Activated T-helper 17 cell treated with anti-CD3 and anti-CD28 coated beads, Interleukin-2, amount 50 U/mL, for 72 hours (primary cell): ENCODE measurements around the gene MIGA2. TPM values are rescaled to one million over a fixed set of nuclear protein-coding genes. Genes with fewer than 3 reads are reported as not detected.

Experiments
- ATAC-seq: fragments of 150-1000 bp; cut with Tn5 transposase; replicated peaks from 2 replicates; pipeline ENCODE4 v1.10.0; 2021; ENCODE audit warnings: mild to moderate bottlenecking, moderate library complexity
- H3K27ac Mint-ChIP-seq: one replicate; pipeline ENCODE4 v1.8.0; 2022; ENCODE audit warnings: mixed read lengths
- H3K27me3 Mint-ChIP-seq: one replicate; pipeline ENCODE4 v1.8.0; 2022; ENCODE audit warnings: mixed read lengths
- H3K36me3 Mint-ChIP-seq: one replicate; pipeline ENCODE4 v1.8.0; 2022; ENCODE audit warnings: low read depth, mild to moderate bottlenecking, mixed read lengths
- H3K4me1 Mint-ChIP-seq: one replicate; pipeline ENCODE4 v1.8.0; 2022; ENCODE audit warnings: mixed read lengths
- H3K4me3 Mint-ChIP-seq: one replicate; pipeline ENCODE4 v1.8.0; 2022; ENCODE audit warnings: mild to moderate bottlenecking, mixed read lengths
- H3K9me3 Mint-ChIP-seq: one replicate; pipeline ENCODE4 v1.8.0; 2022; ENCODE audit warnings: mixed read lengths
- total RNA-seq, 2 donors: library from RNA; stranded (reverse); gene quantifications; one replicate each; pipeline ENCODE4 v1.2.3, GENCODE V29; 2022

The MIGA2 gene
- total RNA-seq, 2 donors from 2014 or later, result 23.8 to 35.0 TPM

GRCh38 chr9:129113645-129114304 lies 77.3 kb downstream of the MIGA2 start:
- H3K27me3 Mint-ChIP-seq, result no peaks in the 10 kb centered on the region
- peaks cover 14% of the 10 kb centered on the region for H3K4me1 Mint-ChIP-seq
- ATAC-seq, result no peak
- no peak overlapping the region for H3K4me3 Mint-ChIP-seq
- H3K9me3 Mint-ChIP-seq, result no peaks in the 10 kb centered on the region
- H3K27ac Mint-ChIP-seq, result no peak overlapping the region
- peaks cover under 1% of the 10 kb centered on the region for H3K36me3 Mint-ChIP-seq

DNA sequence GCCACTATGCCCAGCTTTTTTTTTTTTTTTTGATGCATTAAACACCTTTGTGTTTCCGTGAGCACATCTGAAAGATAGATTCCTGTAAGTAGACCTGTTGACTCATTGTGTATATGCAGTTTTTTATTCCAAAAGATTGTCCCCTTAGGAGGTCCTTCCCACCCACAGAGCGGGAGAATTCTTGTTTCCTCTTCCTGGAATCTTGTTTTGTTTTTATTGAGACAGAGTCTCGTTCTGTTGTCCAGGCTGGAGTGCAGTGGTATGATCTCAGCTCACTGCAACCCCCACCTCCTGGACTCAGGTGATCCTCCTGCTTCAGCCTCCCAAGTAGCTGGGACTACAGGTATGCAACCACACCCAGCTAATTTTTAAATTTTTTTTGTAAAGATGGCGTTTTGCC lies 82.4 kb downstream of the MIGA2 start:
- Mint-ChIP-seq H3K27ac (no peak overlapping the region), H3K36me3 (peaks cover 47% of the 10 kb centered on the region), H3K27me3 (no peaks in the 10 kb centered on the region), H3K4me1 (peaks cover 5% of the 10 kb centered on the region), H3K9me3 (no peaks in the 10 kb centered on the region), H3K4me3 (no peak overlapping the region)
- ATAC-seq, result no peak

GRCh38 chr9:129121483-129121882 lies 85.1 kb downstream of the MIGA2 start:
- Mint-ChIP-seq H3K27me3 (no peaks in the 10 kb centered on the region), H3K4me3 (no peak overlapping the region), H3K9me3 (no peaks in the 10 kb centered on the region), H3K36me3 (peaks cover 69% of the 10 kb centered on the region), H3K27ac (peak overlapping the region; percentile 78), H3K4me1 (no peaks in the 10 kb centered on the region)
- no peak for ATAC-seq

Other genes with a start within 250 kb of the MIGA2 start
- 10 to 100 TPM; 18.7 to 24.2 TPM for gene TBC1D13, start 249.4 kb upstream of the MIGA2 start, total RNA-seq
- 10 to 100 TPM in 1 of 2 donors, 1 to 10 TPM in 1; 6.3 to 15.6 TPM for gene ENDOG, start 218.1 kb upstream of the MIGA2 start, total RNA-seq
- gene SPOUT1, start 206.8 kb upstream of the MIGA2 start, total RNA-seq, result 10 to 100 TPM; 51.4 to 80.8 TPM
- 10 to 100 TPM; 20.1 to 29.6 TPM for gene KYAT1, start 154.7 kb upstream of the MIGA2 start, total RNA-seq
- 10 to 100 TPM; 19.3 to 24.5 TPM for gene LRRC8A, start 154.5 kb upstream of the MIGA2 start, total RNA-seq
- under 1 TPM in 1 of 2 donors, not detected in 1; 0.77 TPM for gene PHYHD1, start 115.6 kb upstream of the MIGA2 start, total RNA-seq
- gene DOLK, start 89.0 kb upstream of the MIGA2 start, total RNA-seq, result 1 to 10 TPM; 5.3 to 8.5 TPM
- gene NUP188, start 88.9 kb upstream of the MIGA2 start, total RNA-seq, result 100 to 1,000 TPM; 110 to 115 TPM
- gene SH3GLB2, start 8.3 kb upstream of the MIGA2 start, total RNA-seq, result 10 to 100 TPM; 57.7 to 76.0 TPM
- gene DOLPP1, start 44.5 kb downstream of the MIGA2 start, total RNA-seq, result 10 to 100 TPM; 12.3 to 20.8 TPM
- gene CRAT, start 74.2 kb downstream of the MIGA2 start, total RNA-seq, result 10 to 100 TPM; 19.8 to 21.8 TPM
- gene PTPA, start 74.8 kb downstream of the MIGA2 start, total RNA-seq, result 100 to 1,000 TPM in 1 of 2 donors, 10 to 100 TPM in 1; 77.9 to 131 TPM
- 1 to 10 TPM in 1 of 2 donors, under 1 TPM in 1; 0.67 to 2.2 TPM for gene IER5L, start 141.6 kb downstream of the MIGA2 start, total RNA-seq